HEK293 (cell line): ENCODE measurements around the gene TCAP.

Source experiments
- EGR2 ChIP-seq: fragments of 450-650 bp; formaldehyde crosslinking; IDR thresholded peaks from 2 replicates; pipeline ENCODE4 v1.5.1; 2016; ENCODE audit warnings: low read depth, missing biosample characterization, missing genetic modification characterization
- GFI1B ChIP-seq: fragments of 450-650 bp; formaldehyde crosslinking; IDR thresholded peaks from 2 replicates; pipeline ENCODE4 v1.5.1; 2016; ENCODE audit warnings: missing biosample characterization, missing genetic modification characterization
- HOXA7 ChIP-seq: sonication (generic); formaldehyde crosslinking; IDR thresholded peaks from 2 replicates; pipeline ENCODE4 v1.8.1; 2022; ENCODE audit warnings: missing genetic modification reagents, borderline replicate concordance
- MZF1 ChIP-seq: fragments of 450-650 bp; formaldehyde crosslinking; IDR thresholded peaks from 2 replicates; pipeline ENCODE4 v1.5.1; 2017; ENCODE audit warnings: missing biosample characterization, missing genetic modification characterization, borderline replicate concordance
- RBAK ChIP-seq: fragments of 450-650 bp; formaldehyde crosslinking; IDR thresholded peaks from 2 replicates; pipeline ENCODE4 v1.5.1; 2016; ENCODE audit warnings: missing biosample characterization, missing genetic modification characterization
- SALL2 ChIP-seq: fragments of 450-650 bp; formaldehyde crosslinking; IDR thresholded peaks from 2 replicates; pipeline ENCODE4 v1.5.0; 2017; ENCODE audit warnings: missing biosample characterization, mild to moderate bottlenecking, missing genetic modification characterization, borderline replicate concordance
- SCRT2 ChIP-seq: fragments of 450-650 bp; formaldehyde crosslinking; IDR thresholded peaks from 2 replicates; pipeline ENCODE4 v1.5.1; 2016; ENCODE audit warnings: missing biosample characterization, missing genetic modification characterization
- ZFHX2 ChIP-seq: fragments of 450-650 bp; formaldehyde crosslinking; conservative IDR thresholded peaks from 2 replicates; pipeline ENCODE4 v1.5.1; 2016; ENCODE audit warnings: missing biosample characterization, missing genetic modification characterization
- ZNF112 ChIP-seq: fragments of 450-650 bp; formaldehyde crosslinking; IDR thresholded peaks from 2 replicates; pipeline ENCODE4 v1.5.0; 2017; ENCODE audit warnings: missing biosample characterization, missing genetic modification characterization
- ZNF121 ChIP-seq: fragments of 450-650 bp; formaldehyde crosslinking; IDR thresholded peaks from 2 replicates; pipeline ENCODE4 v1.5.1; 2016; ENCODE audit warnings: missing biosample characterization, missing genetic modification characterization
- ZNF132 ChIP-seq: fragments of 450-650 bp; formaldehyde crosslinking; IDR thresholded peaks from 2 replicates; pipeline ENCODE4 v1.5.1; 2017; ENCODE audit warnings: missing biosample characterization, missing genetic modification characterization, borderline replicate concordance
- ZNF138 ChIP-seq: fragments of 450-650 bp; formaldehyde crosslinking; IDR thresholded peaks from 2 replicates; pipeline ENCODE4 v1.5.1; 2016; ENCODE audit warnings: missing biosample characterization, missing genetic modification characterization, borderline replicate concordance
- ZNF140 ChIP-seq: fragments of 450-650 bp; formaldehyde crosslinking; IDR thresholded peaks from 2 replicates; pipeline ENCODE4 v1.5.1; 2016; ENCODE audit warnings: missing biosample characterization, missing genetic modification characterization
- ZNF266 ChIP-seq: fragments of 450-650 bp; formaldehyde crosslinking; IDR thresholded peaks from 2 replicates; pipeline ENCODE4 v1.5.1; 2016; ENCODE audit warnings: missing biosample characterization, missing genetic modification characterization, low read depth
- ZNF350 ChIP-seq: fragments of 450-650 bp; formaldehyde crosslinking; IDR thresholded peaks from 2 replicates; pipeline ENCODE4 v1.5.0; 2017; ENCODE audit warnings: missing biosample characterization, mild to moderate bottlenecking, missing genetic modification characterization
- ZNF366 ChIP-seq: fragments of 450-650 bp; formaldehyde crosslinking; conservative IDR thresholded peaks from 2 replicates; pipeline ENCODE4 v1.5.1; 2016; ENCODE audit warnings: missing biosample characterization, missing genetic modification characterization
- ZNF391 ChIP-seq: fragments of 450-650 bp; formaldehyde crosslinking; IDR thresholded peaks from 2 replicates; pipeline ENCODE4 v1.5.1; 2016; ENCODE audit warnings: low read depth, missing biosample characterization, missing genetic modification characterization, borderline replicate concordance
- ZNF426 ChIP-seq: fragments of 450-650 bp; formaldehyde crosslinking; IDR thresholded peaks from 2 replicates; pipeline ENCODE4 v1.5.1; 2017; ENCODE audit warnings: missing biosample characterization, missing genetic modification characterization, mild to moderate bottlenecking, inconsistent platforms, moderate library complexity
- ZNF48 ChIP-seq: fragments of 450-650 bp; formaldehyde crosslinking; IDR thresholded peaks from 2 replicates; pipeline ENCODE4 v1.5.1; 2016; ENCODE audit warnings: missing biosample characterization, missing genetic modification characterization
- ZNF549 ChIP-seq: fragments of 450-650 bp; IDR thresholded peaks from 2 replicates; pipeline ENCODE4 v1.5.1; 2018; ENCODE audit warnings: missing biosample characterization, missing genetic modification characterization, mild to moderate bottlenecking, inconsistent platforms, moderate library complexity
- ZNF670 ChIP-seq: fragments of 450-650 bp; formaldehyde crosslinking; IDR thresholded peaks from 2 replicates; pipeline ENCODE4 v1.5.1; 2016; ENCODE audit warnings: missing biosample characterization, missing genetic modification characterization, low read depth
- ZNF747 ChIP-seq: fragments of 450-650 bp; formaldehyde crosslinking; IDR thresholded peaks from 2 replicates; pipeline ENCODE4 v1.5.1; 2016; ENCODE audit warnings: missing biosample characterization, missing genetic modification characterization
- TF ChIP-seq, protein P1 (sequence below): fragments of 450-650 bp; formaldehyde crosslinking; IDR thresholded peaks from 2 replicates; pipeline ENCODE4 v1.5.1; 2016; ENCODE audit warnings: missing biosample characterization, missing genetic modification characterization, borderline replicate concordance
- TF ChIP-seq, protein P2 (sequence below): fragments of 450-650 bp; formaldehyde crosslinking; IDR thresholded peaks from 2 replicates; pipeline ENCODE4 v1.5.1; 2017; ENCODE audit warnings: missing biosample characterization, missing genetic modification characterization
- TF ChIP-seq, protein P3 (sequence below): fragments of 450-650 bp; formaldehyde crosslinking; IDR thresholded peaks from 2 replicates; pipeline ENCODE4 v1.5.1; 2016; ENCODE audit warnings: missing biosample characterization, missing genetic modification characterization
- TF ChIP-seq, protein P4 (sequence below): fragments of 450-650 bp; IDR thresholded peaks from 2 replicates; pipeline ENCODE4 v1.5.1; 2018; ENCODE audit warnings: missing biosample characterization, mild to moderate bottlenecking, missing genetic modification characterization
- TF ChIP-seq, protein P5 (sequence below): fragments of 450-650 bp; formaldehyde crosslinking; IDR thresholded peaks from 2 replicates; pipeline ENCODE4 v1.5.1; 2016; ENCODE audit warnings: missing biosample characterization, missing genetic modification characterization
- TF ChIP-seq, protein P6 (sequence below): fragments of 450-650 bp; formaldehyde crosslinking; IDR thresholded peaks from 2 replicates; pipeline ENCODE4 v1.5.1; 2016; ENCODE audit warnings: missing biosample characterization, missing genetic modification characterization

The TCAP gene

DNA sequence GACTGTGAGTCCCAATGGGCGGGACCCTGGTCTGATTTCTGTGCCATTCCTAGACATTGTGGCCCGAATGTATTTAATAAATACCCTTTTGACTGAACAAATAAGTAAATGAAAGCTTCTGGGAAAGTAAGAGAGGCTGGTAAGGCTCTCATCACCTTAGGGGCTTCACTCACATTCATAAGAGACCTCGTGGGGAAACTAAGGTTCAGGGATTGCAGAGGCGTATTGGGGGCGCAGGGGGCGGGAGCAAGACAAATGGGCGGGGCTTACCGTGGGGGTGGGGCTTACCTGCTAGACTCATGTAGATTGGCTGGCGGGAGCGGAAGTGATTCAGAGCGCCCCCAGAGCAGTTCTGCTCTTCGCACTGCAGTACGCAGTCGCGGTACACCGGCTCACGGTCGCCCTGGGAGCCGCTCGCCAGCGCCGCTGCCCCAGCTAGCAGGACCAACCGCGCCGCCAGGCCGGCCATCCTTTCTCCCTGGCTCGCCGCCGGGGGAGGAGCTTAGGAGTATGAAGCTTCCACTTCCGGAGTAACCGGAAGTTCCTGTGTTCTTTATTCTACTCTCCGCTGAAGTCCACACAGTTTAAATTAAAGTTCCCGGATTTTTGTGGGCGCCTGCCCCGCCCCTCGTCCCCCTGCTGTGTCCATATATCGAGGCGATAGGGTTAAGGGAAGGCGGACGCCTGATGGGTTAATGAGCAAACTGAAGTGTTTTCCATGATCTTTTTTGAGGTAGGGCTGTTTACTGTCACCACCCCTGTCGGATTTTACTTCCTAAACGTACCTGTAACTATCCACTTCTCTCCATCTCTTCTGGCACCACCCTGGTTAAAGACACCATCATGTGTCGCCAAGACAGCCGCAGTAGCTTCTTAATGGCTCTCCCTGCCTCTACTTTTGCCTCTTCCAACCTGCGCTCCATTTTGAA lies 22.7 kb downstream of the TCAP start, which contains the start of gene PGAP3 (continued):
- TF ChIP-seq, protein P1, sequence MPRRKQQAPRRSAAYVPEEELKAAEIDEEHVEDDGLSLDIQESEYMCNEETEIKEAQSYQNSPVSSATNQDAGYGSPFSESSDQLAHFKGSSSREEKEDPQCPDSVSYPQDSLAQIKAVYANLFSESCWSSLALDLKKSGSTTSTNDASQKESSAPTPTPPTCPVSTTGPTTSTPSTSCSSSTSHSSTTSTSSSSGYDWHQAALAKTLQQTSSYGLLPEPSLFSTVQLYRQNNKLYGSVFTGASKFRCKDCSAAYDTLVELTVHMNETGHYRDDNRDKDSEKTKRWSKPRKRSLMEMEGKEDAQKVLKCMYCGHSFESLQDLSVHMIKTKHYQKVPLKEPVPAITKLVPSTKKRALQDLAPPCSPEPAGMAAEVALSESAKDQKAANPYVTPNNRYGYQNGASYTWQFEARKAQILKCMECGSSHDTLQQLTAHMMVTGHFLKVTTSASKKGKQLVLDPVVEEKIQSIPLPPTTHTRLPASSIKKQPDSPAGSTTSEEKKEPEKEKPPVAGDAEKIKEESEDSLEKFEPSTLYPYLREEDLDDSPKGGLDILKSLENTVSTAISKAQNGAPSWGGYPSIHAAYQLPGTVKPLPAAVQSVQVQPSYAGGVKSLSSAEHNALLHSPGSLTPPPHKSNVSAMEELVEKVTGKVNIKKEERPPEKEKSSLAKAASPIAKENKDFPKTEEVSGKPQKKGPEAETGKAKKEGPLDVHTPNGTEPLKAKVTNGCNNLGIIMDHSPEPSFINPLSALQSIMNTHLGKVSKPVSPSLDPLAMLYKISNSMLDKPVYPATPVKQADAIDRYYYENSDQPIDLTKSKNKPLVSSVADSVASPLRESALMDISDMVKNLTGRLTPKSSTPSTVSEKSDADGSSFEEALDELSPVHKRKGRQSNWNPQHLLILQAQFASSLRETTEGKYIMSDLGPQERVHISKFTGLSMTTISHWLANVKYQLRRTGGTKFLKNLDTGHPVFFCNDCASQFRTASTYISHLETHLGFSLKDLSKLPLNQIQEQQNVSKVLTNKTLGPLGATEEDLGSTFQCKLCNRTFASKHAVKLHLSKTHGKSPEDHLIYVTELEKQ (tag by site-specific recombination): no peak
- TF ChIP-seq, protein P2, sequence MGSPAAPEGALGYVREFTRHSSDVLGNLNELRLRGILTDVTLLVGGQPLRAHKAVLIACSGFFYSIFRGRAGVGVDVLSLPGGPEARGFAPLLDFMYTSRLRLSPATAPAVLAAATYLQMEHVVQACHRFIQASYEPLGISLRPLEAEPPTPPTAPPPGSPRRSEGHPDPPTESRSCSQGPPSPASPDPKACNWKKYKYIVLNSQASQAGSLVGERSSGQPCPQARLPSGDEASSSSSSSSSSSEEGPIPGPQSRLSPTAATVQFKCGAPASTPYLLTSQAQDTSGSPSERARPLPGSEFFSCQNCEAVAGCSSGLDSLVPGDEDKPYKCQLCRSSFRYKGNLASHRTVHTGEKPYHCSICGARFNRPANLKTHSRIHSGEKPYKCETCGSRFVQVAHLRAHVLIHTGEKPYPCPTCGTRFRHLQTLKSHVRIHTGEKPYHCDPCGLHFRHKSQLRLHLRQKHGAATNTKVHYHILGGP (tag by site-specific recombination): no peak
- TF ChIP-seq GFI1B (no peak), ZNF112 (tag by site-specific recombination) (no peak), ZNF747 (tag by site-specific recombination) (no peak), SCRT2 (tag by site-specific recombination) (peak; percentile 46; the same call in 1 of the 2 replicates), ZNF138 (no peak), ZNF549 (tag by site-specific recombination) (no peak), ZNF140 (tag by site-specific recombination) (0 out of 2 replicates have a peak, but pooled peaks have one; percentile 6), EGR2 (tag by site-specific recombination) (peak; percentile 42; the same call in 1 of the 2 replicates), ZNF350 (no peak), ZFHX2 (peak; percentile 49; the same call in 1 of the 2 replicates), ZNF121 (tag by site-specific recombination) (no peak), ZNF266 (tag by site-specific recombination) (no peak), ZNF670 (tag by site-specific recombination) (no peak), HOXA7 (no peak), RBAK (tag by site-specific recombination) (no peak), ZNF48 (tag by site-specific recombination) (no peak), ZNF426 (tag by site-specific recombination) (no peak), MZF1 (no peak), ZNF132 (no peak), ZNF391 (tag by site-specific recombination) (no peak), SALL2 (tag by site-specific recombination) (no peak), ZNF366 (no peak)
- TF ChIP-seq, protein P3, sequence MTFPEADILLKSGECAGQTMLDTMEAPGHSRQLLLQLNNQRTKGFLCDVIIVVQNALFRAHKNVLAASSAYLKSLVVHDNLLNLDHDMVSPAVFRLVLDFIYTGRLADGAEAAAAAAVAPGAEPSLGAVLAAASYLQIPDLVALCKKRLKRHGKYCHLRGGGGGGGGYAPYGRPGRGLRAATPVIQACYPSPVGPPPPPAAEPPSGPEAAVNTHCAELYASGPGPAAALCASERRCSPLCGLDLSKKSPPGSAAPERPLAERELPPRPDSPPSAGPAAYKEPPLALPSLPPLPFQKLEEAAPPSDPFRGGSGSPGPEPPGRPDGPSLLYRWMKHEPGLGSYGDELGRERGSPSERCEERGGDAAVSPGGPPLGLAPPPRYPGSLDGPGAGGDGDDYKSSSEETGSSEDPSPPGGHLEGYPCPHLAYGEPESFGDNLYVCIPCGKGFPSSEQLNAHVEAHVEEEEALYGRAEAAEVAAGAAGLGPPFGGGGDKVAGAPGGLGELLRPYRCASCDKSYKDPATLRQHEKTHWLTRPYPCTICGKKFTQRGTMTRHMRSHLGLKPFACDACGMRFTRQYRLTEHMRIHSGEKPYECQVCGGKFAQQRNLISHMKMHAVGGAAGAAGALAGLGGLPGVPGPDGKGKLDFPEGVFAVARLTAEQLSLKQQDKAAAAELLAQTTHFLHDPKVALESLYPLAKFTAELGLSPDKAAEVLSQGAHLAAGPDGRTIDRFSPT: 0 out of 2 replicates have a peak, but pooled peaks have one; percentile 45
- TF ChIP-seq, protein P4, sequence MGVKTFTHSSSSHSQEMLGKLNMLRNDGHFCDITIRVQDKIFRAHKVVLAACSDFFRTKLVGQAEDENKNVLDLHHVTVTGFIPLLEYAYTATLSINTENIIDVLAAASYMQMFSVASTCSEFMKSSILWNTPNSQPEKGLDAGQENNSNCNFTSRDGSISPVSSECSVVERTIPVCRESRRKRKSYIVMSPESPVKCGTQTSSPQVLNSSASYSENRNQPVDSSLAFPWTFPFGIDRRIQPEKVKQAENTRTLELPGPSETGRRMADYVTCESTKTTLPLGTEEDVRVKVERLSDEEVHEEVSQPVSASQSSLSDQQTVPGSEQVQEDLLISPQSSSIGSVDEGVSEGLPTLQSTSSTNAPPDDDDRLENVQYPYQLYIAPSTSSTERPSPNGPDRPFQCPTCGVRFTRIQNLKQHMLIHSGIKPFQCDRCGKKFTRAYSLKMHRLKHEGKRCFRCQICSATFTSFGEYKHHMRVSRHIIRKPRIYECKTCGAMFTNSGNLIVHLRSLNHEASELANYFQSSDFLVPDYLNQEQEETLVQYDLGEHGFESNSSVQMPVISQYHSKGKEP (tag by site-specific recombination): no peak
- TF ChIP-seq, protein P5, sequence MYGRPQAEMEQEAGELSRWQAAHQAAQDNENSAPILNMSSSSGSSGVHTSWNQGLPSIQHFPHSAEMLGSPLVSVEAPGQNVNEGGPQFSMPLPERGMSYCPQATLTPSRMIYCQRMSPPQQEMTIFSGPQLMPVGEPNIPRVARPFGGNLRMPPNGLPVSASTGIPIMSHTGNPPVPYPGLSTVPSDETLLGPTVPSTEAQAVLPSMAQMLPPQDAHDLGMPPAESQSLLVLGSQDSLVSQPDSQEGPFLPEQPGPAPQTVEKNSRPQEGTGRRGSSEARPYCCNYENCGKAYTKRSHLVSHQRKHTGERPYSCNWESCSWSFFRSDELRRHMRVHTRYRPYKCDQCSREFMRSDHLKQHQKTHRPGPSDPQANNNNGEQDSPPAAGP (tag by site-specific recombination): no peak
- TF ChIP-seq, protein P6, sequence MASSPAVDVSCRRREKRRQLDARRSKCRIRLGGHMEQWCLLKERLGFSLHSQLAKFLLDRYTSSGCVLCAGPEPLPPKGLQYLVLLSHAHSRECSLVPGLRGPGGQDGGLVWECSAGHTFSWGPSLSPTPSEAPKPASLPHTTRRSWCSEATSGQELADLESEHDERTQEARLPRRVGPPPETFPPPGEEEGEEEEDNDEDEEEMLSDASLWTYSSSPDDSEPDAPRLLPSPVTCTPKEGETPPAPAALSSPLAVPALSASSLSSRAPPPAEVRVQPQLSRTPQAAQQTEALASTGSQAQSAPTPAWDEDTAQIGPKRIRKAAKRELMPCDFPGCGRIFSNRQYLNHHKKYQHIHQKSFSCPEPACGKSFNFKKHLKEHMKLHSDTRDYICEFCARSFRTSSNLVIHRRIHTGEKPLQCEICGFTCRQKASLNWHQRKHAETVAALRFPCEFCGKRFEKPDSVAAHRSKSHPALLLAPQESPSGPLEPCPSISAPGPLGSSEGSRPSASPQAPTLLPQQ: peak; percentile 19; the same call in 1 of the 2 replicates
